Bronchial smooth muscle cell (primary cell): ENCODE results near the gene NUTM1. TPM values are rescaled to one million over a fixed set of nuclear protein-coding genes. Genes with fewer than 3 reads are reported as not detected.

Experiments
- total RNA-seq: library from RNA; depleted of rRNA; stranded (reverse); fragments of >200 nt; gene quantifications from 2 replicates; pipeline ENCODE4 v1.2.1, GENCODE V29; 2014

NUTM1 gene
- not detected in 2 replicates for total RNA-seq

GRCh38 chr15:34342737-34343575, at the start of gene NUTM1, which contains the start of gene NOP10:
NUTM1 (plus strand) TSS chr15:34343315; CDS start chr15:34343697, 382 bp downstream.
NOP10 (minus strand) TSS chr15:34343136; CDS start chr15:34343073, 63 bp downstream.

DNA sequence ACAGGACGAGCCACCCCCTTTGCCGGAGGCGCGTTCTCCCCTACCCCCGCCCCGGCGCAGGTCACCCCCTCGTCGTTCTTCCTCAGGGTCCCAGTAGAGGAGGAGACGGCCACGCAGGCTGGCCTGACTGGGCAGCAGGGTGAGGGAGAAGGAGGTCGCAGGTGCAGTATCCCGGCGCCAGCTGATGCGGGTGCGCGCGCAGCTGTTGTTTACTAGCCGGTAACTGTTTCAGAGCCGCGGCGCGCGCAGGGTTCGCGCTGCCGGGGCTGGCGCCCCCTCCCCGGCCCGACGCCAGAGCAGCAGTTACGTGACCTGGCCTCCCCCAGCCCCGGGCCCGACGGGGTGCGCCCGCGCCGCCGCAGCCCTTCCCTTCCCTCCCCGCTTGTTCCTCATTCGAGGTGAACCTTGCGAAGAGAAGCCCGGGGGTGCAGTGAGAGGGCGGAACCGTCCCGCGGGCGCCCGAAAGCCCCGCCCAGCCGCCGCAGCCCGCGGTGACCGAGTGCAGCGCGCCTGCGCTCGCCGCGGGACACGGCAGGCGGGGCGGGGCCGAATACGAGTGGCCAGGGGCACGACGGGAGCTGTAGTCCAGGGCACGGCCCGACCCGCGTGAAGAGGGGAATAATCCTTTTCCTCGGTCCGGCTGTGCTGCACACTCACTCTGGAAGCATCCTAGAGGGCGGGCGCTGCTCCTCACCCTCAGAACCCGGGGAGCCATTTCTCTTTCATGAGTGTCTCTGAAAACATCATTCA, 5.4 kb upstream of the NUTM1 start, which contains the start of gene SLC12A6:
Gene SLC12A6, minus strand, starts transcription at position 225 of the 750 bp plus-strand sequence. CDS start 1,101 bp downstream, outside the sequence.

GRCh38 chr15:34367101-34368081, 24.3 kb downstream of the NUTM1 start, which contains the start of gene LPCAT4:
LPCAT4 (minus strand) TSS chr15:34367196; CDS start chr15:34367100, 96 bp downstream.

Other genes starting within 250 kb of the NUTM1 start
- 24.1 and 35.1 TPM in 2 replicates for gene EMC7, start 241.5 kb upstream of the NUTM1 start, total RNA-seq
- 1.8 and 1.9 TPM in 2 replicates for gene PGBD4, start 241.2 kb upstream of the NUTM1 start, total RNA-seq
- gene KATNBL1, start 133.2 kb upstream of the NUTM1 start, total RNA-seq, result 17.3 and 24.9 TPM in 2 replicates
- gene EMC4, start 118.3 kb upstream of the NUTM1 start, total RNA-seq, result 177 and 190 TPM in 2 replicates
- gene SLC12A6, start 5.5 kb upstream of the NUTM1 start, total RNA-seq, result 17.1 and 19.1 TPM in 2 replicates
- 107 and 185 TPM in 2 replicates for gene NOP10, start 179 bp upstream of the NUTM1 start, total RNA-seq
- 5.2 and 6.5 TPM in 2 replicates for gene LPCAT4, start 23.9 kb downstream of the NUTM1 start, total RNA-seq
- 4.8 and 13.2 TPM in 2 replicates for gene GOLGA8A, start 94.5 kb downstream of the NUTM1 start, total RNA-seq
- 16.7 and 20.8 TPM in 2 replicates for gene GOLGA8B, start 240.3 kb downstream of the NUTM1 start, total RNA-seq